ENCODE data around the gene TXLNG. TPM values are rescaled to one million over a fixed set of nuclear protein-coding genes. Genes with fewer than 3 reads are reported as not detected.

Gene TXLNG
- polyA plus RNA-seq, 1 of the 3 experiments (the other 2 are of a cell fraction): 12.1 TPM

DNA sequence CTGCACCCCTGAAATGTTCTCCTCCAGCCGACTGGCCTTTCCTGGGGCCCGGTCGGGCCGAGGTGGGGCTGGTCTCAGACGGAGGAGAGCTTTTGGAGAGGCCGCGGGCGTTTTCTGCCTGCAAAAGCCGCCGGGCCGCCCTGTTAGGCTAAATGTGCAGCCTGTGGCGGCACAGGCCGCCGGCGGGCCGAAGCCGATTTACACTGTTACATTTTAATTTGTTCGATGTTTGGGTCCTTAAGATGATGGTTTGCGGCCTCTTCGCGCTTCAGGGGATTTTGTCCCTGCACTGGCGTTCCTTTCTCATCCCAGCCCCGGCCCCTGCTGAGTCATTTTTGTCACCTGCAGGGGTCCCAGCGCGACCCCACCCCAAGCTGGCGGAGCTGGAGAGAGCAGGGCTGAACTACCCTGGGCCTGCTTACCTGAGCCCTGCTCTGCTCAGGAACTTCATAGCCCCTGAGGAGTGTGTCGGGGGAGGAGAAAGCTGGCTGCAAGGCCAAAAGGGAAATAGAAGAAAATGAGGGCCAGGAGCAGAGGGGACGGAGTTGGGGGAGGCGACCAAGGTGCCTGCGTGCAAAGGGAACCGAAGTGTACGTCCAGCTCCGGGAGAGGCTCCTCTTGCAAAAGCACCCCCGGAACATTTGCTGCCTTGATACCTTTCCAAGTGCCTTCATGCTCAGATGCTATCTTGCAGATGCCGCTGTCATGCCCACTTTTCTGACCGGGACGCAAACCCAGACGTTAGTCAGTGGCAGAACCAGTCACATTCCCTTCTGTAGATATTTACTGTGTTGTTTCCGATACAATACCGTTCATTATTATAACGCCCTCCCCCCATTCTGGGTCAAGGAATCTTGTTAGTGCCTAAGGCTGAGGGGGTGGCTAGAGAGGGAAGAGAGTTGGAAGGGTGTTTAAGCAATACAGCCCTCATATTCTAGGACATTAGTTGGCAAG lies 84.9 kb downstream of the TXLNG start:
- WGBS (ENCODE audit: low lambda C conversion rate): 17% methylated on average over 30 of the region's 41 CpGs
- Histone ChIP-seq H3K4me1 (ENCODE audit: control insufficient read depth in 1 of 2, insufficient read depth in 2 of 2, low read depth in 1 of 2, low read length in 1 of 2) (peaks cover 7 to 11% of the 10 kb centered on the region in 2 experiments; a peak in 3 of 4 replicates), H3F3A (replicated peaks; ENCODE audit: insufficient read depth) (peaks cover 6% of the 10 kb centered on the region), H3K27ac (ENCODE audit: low read depth in 2 of 2, low read length in 1 of 2) (peak overlapping the region; percentile 83 to 89), H3K4me2 (peak overlapping the region; percentile 84), H3K79me2 (ENCODE audit: insufficient read depth) (peaks cover 35% of the 10 kb centered on the region), H3K4me3 (ENCODE audit: low read depth in 2 of 2, low read length in 1 of 2) (peak overlapping the region; percentile 53 to 68), H3K9me3 (no peaks in the 10 kb centered on the region), H4K20me1 (ENCODE audit: insufficient read depth) (peaks cover 33% of the 10 kb centered on the region), H3K9me2 (no peaks in the 10 kb centered on the region), H3K9ac (peak overlapping the region; percentile 84), H3K36me3 (replicated peaks in 1 of 2; ENCODE audit: control insufficient read depth in 1 of 2, insufficient read depth in 2 of 2, low read length in 1 of 2) (peaks cover 0 to 22% of the 10 kb centered on the region in 2 experiments), H2AFZ (ENCODE audit: low read depth) (peak overlapping the region; percentile 100), H3K27me3 (ENCODE audit: insufficient read depth) (peaks cover 16% of the 10 kb centered on the region; the same call in 1 of the 2 replicates)
- ChIA-PET POLR2A (interaction anchor here (0.9 to 1.1 kb wide), 2 partner anchors 11 to 151 kb away, joined by 3 to 4 read pairs; partner anchors contain the start of gene SYAP1), CTCF (interaction anchor here (1.2 to 5.1 kb wide), 2 partner anchors 9 to 12 kb away, joined by 4 to 37 read pairs; no protein-coding TSS in a partner anchor)
- TF ChIP-seq POLR2AphosphoS5 (IDR thresholded peaks at IDR 0.05; ENCODE audit: low read depth, low read length) (0 out of 2 replicates have a peak, but pooled peaks have one; percentile 29), CHD2 (IDR thresholded peaks at IDR 0.05; ENCODE audit: low read length, partially characterized antibody) (no peak), GATA2 (CRISPR knock-in tag; IDR thresholded peaks at IDR 0.05) (peak; percentile 32; the same call in 1 of the 2 replicates), YY1 (IDR thresholded peaks at IDR 0.05; ENCODE audit: low read depth) (peak; percentile 5), NFIC (IDR thresholded peaks at IDR 0.05; ENCODE audit: borderline replicate concordance) (no peak), TCF12 (IDR thresholded peaks at IDR 0.05) (no peak)
- TF ChIP-seq, protein P1, sequence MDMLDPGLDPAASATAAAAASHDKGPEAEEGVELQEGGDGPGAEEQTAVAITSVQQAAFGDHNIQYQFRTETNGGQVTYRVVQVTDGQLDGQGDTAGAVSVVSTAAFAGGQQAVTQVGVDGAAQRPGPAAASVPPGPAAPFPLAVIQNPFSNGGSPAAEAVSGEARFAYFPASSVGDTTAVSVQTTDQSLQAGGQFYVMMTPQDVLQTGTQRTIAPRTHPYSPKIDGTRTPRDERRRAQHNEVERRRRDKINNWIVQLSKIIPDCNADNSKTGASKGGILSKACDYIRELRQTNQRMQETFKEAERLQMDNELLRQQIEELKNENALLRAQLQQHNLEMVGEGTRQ (IDR thresholded peaks at IDR 0.05; ENCODE audit: borderline replicate concordance, low read depth, low read length): no peak
- TF ChIP-seq, protein P2, sequence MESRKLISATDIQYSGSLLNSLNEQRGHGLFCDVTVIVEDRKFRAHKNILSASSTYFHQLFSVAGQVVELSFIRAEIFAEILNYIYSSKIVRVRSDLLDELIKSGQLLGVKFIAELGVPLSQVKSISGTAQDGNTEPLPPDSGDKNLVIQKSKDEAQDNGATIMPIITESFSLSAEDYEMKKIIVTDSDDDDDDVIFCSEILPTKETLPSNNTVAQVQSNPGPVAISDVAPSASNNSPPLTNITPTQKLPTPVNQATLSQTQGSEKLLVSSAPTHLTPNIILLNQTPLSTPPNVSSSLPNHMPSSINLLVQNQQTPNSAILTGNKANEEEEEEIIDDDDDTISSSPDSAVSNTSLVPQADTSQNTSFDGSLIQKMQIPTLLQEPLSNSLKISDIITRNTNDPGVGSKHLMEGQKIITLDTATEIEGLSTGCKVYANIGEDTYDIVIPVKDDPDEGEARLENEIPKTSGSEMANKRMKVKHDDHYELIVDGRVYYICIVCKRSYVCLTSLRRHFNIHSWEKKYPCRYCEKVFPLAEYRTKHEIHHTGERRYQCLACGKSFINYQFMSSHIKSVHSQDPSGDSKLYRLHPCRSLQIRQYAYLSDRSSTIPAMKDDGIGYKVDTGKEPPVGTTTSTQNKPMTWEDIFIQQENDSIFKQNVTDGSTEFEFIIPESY (IDR thresholded peaks at IDR 0.05; ENCODE audit: borderline replicate concordance, low read depth): 0 out of 2 replicates have a peak, but pooled peaks have one; percentile 16
- peak; percentile 29 for DNase-seq

DNA sequence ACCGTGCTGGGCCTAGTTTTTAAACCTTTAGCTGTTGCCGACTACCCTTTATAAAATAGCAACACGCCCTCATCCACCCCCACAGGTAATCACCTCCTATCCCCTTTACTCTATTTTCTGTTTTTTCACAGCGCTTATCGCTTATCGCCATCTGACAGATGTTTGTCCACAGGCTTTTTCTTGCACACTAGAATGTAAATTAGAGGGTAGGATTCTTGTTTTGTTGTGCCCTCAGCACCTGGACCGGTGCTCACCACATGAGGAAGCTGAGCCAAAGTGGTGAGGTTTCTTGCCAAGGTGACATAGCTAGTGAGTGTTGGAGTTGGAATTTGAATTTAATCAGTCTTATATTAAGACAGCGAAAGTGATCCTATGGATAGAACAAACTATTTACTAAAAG lies 86.8 kb downstream of the TXLNG start:
- CTCF ChIA-PET: interaction anchor here (1.1 to 5.1 kb wide), 4 partner anchors 10 to 209 kb away, joined by 3 to 37 read pairs (median 8); no protein-coding TSS in a partner anchor
- Histone ChIP-seq H3K4me3 (ENCODE audit: low read depth in 2 of 2, low read length in 1 of 2) (no peak overlapping the region), H3K9ac (no peak overlapping the region), H2AFZ (ENCODE audit: low read depth) (no peak overlapping the region), H3K36me3 (replicated peaks in 1 of 2; ENCODE audit: control insufficient read depth in 1 of 2, insufficient read depth in 2 of 2, low read length in 1 of 2) (peaks cover 0 to 6% of the 10 kb centered on the region in 2 experiments), H3K27ac (ENCODE audit: low read depth in 2 of 2, low read length in 1 of 2) (no peak overlapping the region), H3F3A (replicated peaks; ENCODE audit: insufficient read depth) (no peaks in the 10 kb centered on the region), H3K79me2 (ENCODE audit: insufficient read depth) (peaks cover 15% of the 10 kb centered on the region), H3K4me2 (no peak overlapping the region), H3K4me1 (ENCODE audit: control insufficient read depth in 1 of 2, insufficient read depth in 2 of 2, low read depth in 1 of 2, low read length in 1 of 2) (peaks cover 7 to 11% of the 10 kb centered on the region in 2 experiments; a peak in 3 of 4 replicates), H4K20me1 (ENCODE audit: insufficient read depth) (peaks cover 14% of the 10 kb centered on the region), H3K27me3 (ENCODE audit: insufficient read depth) (peaks cover 16% of the 10 kb centered on the region; the same call in 1 of the 2 replicates), H3K9me3 (no peaks in the 10 kb centered on the region), H3K9me2 (no peaks in the 10 kb centered on the region)
- POLR2A ChIA-PET: no interaction called here
- no peak for DNase-seq
- WGBS (ENCODE audit: low lambda C conversion rate): 65% methylated on average over 8 of the region's 8 CpGs
- TF ChIP-seq GABPA (IDR thresholded peaks at IDR 0.05; ENCODE audit: low read depth) (no peak), EZH2phosphoT487 (IDR thresholded peaks at IDR 0.05; ENCODE audit: borderline replicate concordance, low read depth) (no peak), CHD2 (IDR thresholded peaks at IDR 0.05; ENCODE audit: low read length, partially characterized antibody) (no peak), RXRA (IDR thresholded peaks at IDR 0.05; ENCODE audit: borderline replicate concordance, low read depth) (no peak), RCOR1 (IDR thresholded peaks at IDR 0.05; ENCODE audit: low read length) (no peak), RAD21 (IDR thresholded peaks at IDR 0.05; ENCODE audit: low read length) (no peak), RFX5 (IDR thresholded peaks at IDR 0.05; ENCODE audit: low read length) (no peak), FOSL2 (IDR thresholded peaks at IDR 0.05; ENCODE audit: borderline replicate concordance, low read depth) (no peak), MEF2A (IDR thresholded peaks at IDR 0.05; ENCODE audit: borderline replicate concordance, low read depth) (no peak), SMC3 (IDR thresholded peaks at IDR 0.05; ENCODE audit: low read depth, low read length) (no peak)
- TF ChIP-seq, protein P3, sequence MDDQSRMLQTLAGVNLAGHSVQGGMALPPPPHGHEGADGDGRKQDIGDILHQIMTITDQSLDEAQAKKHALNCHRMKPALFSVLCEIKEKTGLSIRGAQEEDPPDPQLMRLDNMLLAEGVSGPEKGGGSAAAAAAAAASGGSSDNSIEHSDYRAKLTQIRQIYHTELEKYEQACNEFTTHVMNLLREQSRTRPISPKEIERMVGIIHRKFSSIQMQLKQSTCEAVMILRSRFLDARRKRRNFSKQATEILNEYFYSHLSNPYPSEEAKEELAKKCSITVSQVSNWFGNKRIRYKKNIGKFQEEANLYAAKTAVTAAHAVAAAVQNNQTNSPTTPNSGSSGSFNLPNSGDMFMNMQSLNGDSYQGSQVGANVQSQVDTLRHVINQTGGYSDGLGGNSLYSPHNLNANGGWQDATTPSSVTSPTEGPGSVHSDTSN (IDR thresholded peaks at IDR 0.05): no peak
- TF ChIP-seq, protein P4, sequence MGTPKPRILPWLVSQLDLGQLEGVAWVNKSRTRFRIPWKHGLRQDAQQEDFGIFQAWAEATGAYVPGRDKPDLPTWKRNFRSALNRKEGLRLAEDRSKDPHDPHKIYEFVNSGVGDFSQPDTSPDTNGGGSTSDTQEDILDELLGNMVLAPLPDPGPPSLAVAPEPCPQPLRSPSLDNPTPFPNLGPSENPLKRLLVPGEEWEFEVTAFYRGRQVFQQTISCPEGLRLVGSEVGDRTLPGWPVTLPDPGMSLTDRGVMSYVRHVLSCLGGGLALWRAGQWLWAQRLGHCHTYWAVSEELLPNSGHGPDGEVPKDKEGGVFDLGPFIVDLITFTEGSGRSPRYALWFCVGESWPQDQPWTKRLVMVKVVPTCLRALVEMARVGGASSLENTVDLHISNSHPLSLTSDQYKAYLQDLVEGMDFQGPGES (IDR thresholded peaks at IDR 0.05; ENCODE audit: low read depth, low read length): no peak
